IMR-90 (cell line): ENCODE measurements around the gene RPS16. TPM values are rescaled to one million over a fixed set of nuclear protein-coding genes. Genes with fewer than 3 reads are reported as not detected.

Source experiments
- ATAC-seq: fragments of 200-7000 bp; cut with Tn5 transposase; 2 replicates; pipeline ENCODE4 v1.9.1; 2020; ENCODE audit warnings: low read depth, mild to moderate bottlenecking, moderate library complexity
- BruUV-seq: library from RNA; stranded (reverse); fragments of 400-500 nt; replicated peaks from 2 replicates; lab custom pipeline; 2021; lab: Mats Ljungman, UMichigan
- CTCF ChIA-PET: fragments of 300-600 bp; formaldehyde crosslinking; extraction: SDS; loops from one replicate; lab custom pipeline; 2021; ENCODE audit warnings: antibody characterized with exemption; lab: Yijun Ruan, JAX
- POLR2A ChIA-PET: fragments of 300-600 bp; sonication (Branson Sonifier 250); formaldehyde crosslinking; loops from one replicate; lab custom pipeline; 2022; ENCODE audit warnings: antibody characterized with exemption; ENCODE audit not compliant: unreplicated experiment; lab: Charles Lee
- DNase-seq: peaks from one replicate; pipeline ENCODE4 v3.0.0; 2013
- H2AFZ ChIP-seq: replicated peaks from 2 replicates; pipeline ENCODE3; 2013; ENCODE audit warnings: low read length, mild to moderate bottlenecking; ENCODE audit not compliant: poor library complexity
- H2AK5ac ChIP-seq: 2 replicates; pipeline ENCODE4 v1.6.1; 2013; ENCODE audit warnings: low read depth, low read length, inconsistent platforms
- H2AK9ac ChIP-seq: replicated peaks from 2 replicates; pipeline ENCODE3; 2013; ENCODE audit warnings: mild to moderate bottlenecking, low read depth, low read length, moderate library complexity; ENCODE audit not compliant: poor library complexity
- H2BK120ac ChIP-seq: 2 replicates; pipeline ENCODE4 v1.6.1; 2013; ENCODE audit warnings: low read depth, low read length, inconsistent platforms
- H2BK15ac ChIP-seq: 3 replicates; pipeline ENCODE4 v1.6.1; 2013; ENCODE audit warnings: low read depth, low read length, inconsistent platforms
- H2BK20ac ChIP-seq: 2 replicates; pipeline ENCODE4 v1.6.1; 2013; ENCODE audit warnings: low read depth, mild to moderate bottlenecking, inconsistent platforms, low read length, moderate library complexity
- H2BK5ac ChIP-seq: 2 replicates; pipeline ENCODE4 v1.6.1; 2013; ENCODE audit warnings: mild to moderate bottlenecking, low read depth, low read length, inconsistent platforms; ENCODE audit not compliant: poor library complexity, severe bottlenecking
- H3K14ac ChIP-seq: replicated peaks from 2 replicates; pipeline ENCODE4 v1.6.1; 2013; ENCODE audit warnings: low read depth, low read length, inconsistent platforms
- H3K18ac ChIP-seq: 2 replicates; pipeline ENCODE4 v1.6.1; 2013; ENCODE audit warnings: low read depth, low read length, control low read depth
- H3K23ac ChIP-seq: 2 replicates; pipeline ENCODE4 v1.6.1; 2013; ENCODE audit warnings: low read depth, low read length, inconsistent platforms
- H3K27ac ChIP-seq: 2 replicates; pipeline ENCODE4 v1.5.1; 2013; ENCODE audit warnings: mild to moderate bottlenecking, control low read depth, low read length; ENCODE audit not compliant: insufficient read depth
- H3K27me3 ChIP-seq: 2 replicates; pipeline ENCODE4 v1.6.1; 2013; ENCODE audit warnings: low read length; ENCODE audit not compliant: control insufficient read depth, insufficient read depth
- H3K36me3 ChIP-seq: 2 replicates; pipeline ENCODE4 v1.6.1; 2013; ENCODE audit warnings: low read length, mixed read lengths; ENCODE audit not compliant: control insufficient read depth, insufficient read depth
- H3K4ac ChIP-seq: 2 replicates; pipeline ENCODE4 v1.6.1; 2013; ENCODE audit warnings: low read depth, low read length, inconsistent platforms
- H3K4me1 ChIP-seq: 2 replicates; pipeline ENCODE4 v1.6.1; 2013; ENCODE audit warnings: low read length, mixed read lengths; ENCODE audit not compliant: control insufficient read depth, insufficient read depth
- H3K4me2 ChIP-seq: 2 replicates; pipeline ENCODE4 v1.6.1; 2013; ENCODE audit warnings: low read depth, mild to moderate bottlenecking, control low read depth, low read length, moderate library complexity
- H3K4me3 ChIP-seq: 2 replicates; pipeline ENCODE4 v1.5.1; 2013; ENCODE audit warnings: low read depth, mild to moderate bottlenecking, control low read depth, low read length, moderate library complexity; ENCODE audit not compliant: insufficient read depth
- H3K56ac ChIP-seq: 2 replicates; pipeline ENCODE4 v1.6.1; 2013; ENCODE audit warnings: low read length, inconsistent platforms; ENCODE audit not compliant: insufficient read depth; ENCODE audit errors: extremely low read depth
- H3K79me1 ChIP-seq, 2 experiments: 2 replicates each; pipeline ENCODE4 v1.6.1; 2013; ENCODE audit warnings: low read length in 2 of 2, inconsistent platforms in 1 of 2, low read depth in 1 of 2
- H3K9ac ChIP-seq: 2 replicates; pipeline ENCODE4 v1.6.1; 2013; ENCODE audit warnings: low read depth, low read length, control low read depth
- H3K9me1 ChIP-seq: 2 replicates; pipeline ENCODE4 v1.6.1; 2013; ENCODE audit warnings: low read length, inconsistent platforms; ENCODE audit not compliant: insufficient read depth
- H3K9me3 ChIP-seq: 2 replicates; pipeline ENCODE4 v1.6.1; 2013; ENCODE audit warnings: low read length; ENCODE audit not compliant: control insufficient read depth, insufficient read depth
- H4K20me1 ChIP-seq: 2 replicates; pipeline ENCODE4 v1.6.1; 2013; ENCODE audit warnings: low read length, inconsistent platforms; ENCODE audit not compliant: insufficient read depth
- H4K5ac ChIP-seq: 2 replicates; pipeline ENCODE4 v1.6.1; 2013; ENCODE audit warnings: mild to moderate bottlenecking, low read depth, low read length, control low read depth
- H4K8ac ChIP-seq, 2 experiments: 2 replicates each; pipeline ENCODE4 v1.6.1; 2013; ENCODE audit warnings: low read depth in 2 of 2, low read length in 2 of 2, control low read depth in 1 of 2, inconsistent platforms in 1 of 2
- H4K91ac ChIP-seq: 2 replicates; pipeline ENCODE4 v1.6.1; 2013; ENCODE audit warnings: low read depth, low read length, inconsistent platforms; ENCODE audit not compliant: insufficient read depth
- BHLHE40 ChIP-seq: fragments of 150-350 bp; IDR thresholded peaks from 2 replicates; pipeline ENCODE4 v1.6.1; 2016; ENCODE audit warnings: mild to moderate bottlenecking, low read depth, low read length
- CEBPB ChIP-seq: IDR thresholded peaks from 2 replicates; pipeline ENCODE4 v1.6.1; 2012; ENCODE audit warnings: low read depth, low read length, improper control_type of control experiment
- CHD1 ChIP-seq: IDR thresholded peaks from 2 replicates; pipeline ENCODE4 v1.6.1; 2012; ENCODE audit warnings: low read depth, low read length, improper control_type of control experiment
- CTCF ChIP-seq: conservative IDR thresholded peaks from 2 replicates; pipeline ENCODE4 v1.5.1; 2012; ENCODE audit warnings: mild to moderate bottlenecking, low read depth, low read length, improper control_type of control experiment
- ELK1 ChIP-seq: fragments of 150-350 bp; IDR thresholded peaks from 2 replicates; pipeline ENCODE4 v1.6.1; 2016; ENCODE audit warnings: low read depth, mild to moderate bottlenecking, low read length, moderate library complexity, borderline replicate concordance
- FOS ChIP-seq: fragments of 150-350 bp; IDR thresholded peaks from 2 replicates; pipeline ENCODE4 v1.6.1; 2016; ENCODE audit warnings: low read depth, low read length
- MAFK ChIP-seq: IDR thresholded peaks from 2 replicates; pipeline ENCODE4 v1.6.1; 2012; ENCODE audit warnings: low read depth, low read length, improper control_type of control experiment
- MAZ ChIP-seq: IDR thresholded peaks from 2 replicates; pipeline ENCODE4 v1.6.1; 2012; ENCODE audit warnings: low read depth, mild to moderate bottlenecking, low read length, improper control_type of control experiment, moderate library complexity, borderline replicate concordance
- MXI1 ChIP-seq: IDR thresholded peaks from 2 replicates; pipeline ENCODE4 v1.6.1; 2012; ENCODE audit warnings: low read depth, mild to moderate bottlenecking, low read length, moderate library complexity, borderline replicate concordance
- NFE2L2 ChIP-seq: fragments of 150-350 bp; IDR thresholded peaks from 2 replicates; pipeline ENCODE4 v1.6.1; 2016; ENCODE audit warnings: low read depth, mild to moderate bottlenecking, low read length
- POLR2A ChIP-seq: IDR thresholded peaks from 2 replicates; pipeline ENCODE4 v1.6.1; 2012; ENCODE audit warnings: mild to moderate bottlenecking, low read depth, low read length
- RCOR1 ChIP-seq: IDR thresholded peaks from 2 replicates; pipeline ENCODE4 v1.6.1; 2012; ENCODE audit warnings: mild to moderate bottlenecking, low read length, improper control_type of control experiment; ENCODE audit not compliant: insufficient replicate concordance
- RFX5 ChIP-seq: IDR thresholded peaks from 2 replicates; pipeline ENCODE4 v1.8.0; 2012; ENCODE audit warnings: low read depth, mild to moderate bottlenecking, low read length, moderate library complexity
- USF2 ChIP-seq: fragments of 150-350 bp; IDR thresholded peaks from 2 replicates; pipeline ENCODE4 v1.6.1; 2017; ENCODE audit warnings: mild to moderate bottlenecking, antibody characterized with exemption, low read length, low read depth
- WGBS, 2 experiments: methylation state at CpG; one replicate each; pipeline versions ENCODE4 v1.1.5 to v1.1.7; 2013; ENCODE audit warnings: missing lambda C conversion rate in 2 of 2; ENCODE audit not compliant: insufficient read length in 1 of 2; ENCODE audit errors: extremely low coverage in 2 of 2; 5-methylcytosine and 5-hydroxymethylcytosine counted together
- dilution Hi-C: fragments of 300-500 bp; cut with HindIII; formaldehyde crosslinking; loops from one replicate; pipeline ENCODE4 v1.14.3; 2018; ENCODE audit warnings: low sequenced_read_pairs; ENCODE audit not compliant: unreplicated experiment
- in situ Hi-C: fragments of 300-500 bp; cut with MboI; formaldehyde crosslinking; loops from 3 replicates; pipeline ENCODE4 v1.14.3; 2019; ENCODE audit warnings: low sequenced_read_pairs, inconsistent platforms, mixed read lengths
- intact Hi-C: fragments of 100-400 bp; cut with micrococcal nuclease; formaldehyde crosslinking; loops from 2 replicates; pipeline ENCODE4 v1.10.0; 2022
- polyA plus RNA-seq, 3 experiments: library from polyadenylated mRNA; depleted of rRNA; stranded (reverse); fragments of >200 nt; gene quantifications; 2 replicates each; pipeline ENCODE4 v1.2.3, GENCODE V29; 2012; ENCODE audit warnings: low replicate concordance in 1 of 3
- total RNA-seq: library from RNA; depleted of rRNA; stranded (reverse); fragments of >200 nt; gene quantifications from 2 replicates; pipeline ENCODE4 v1.2.3, GENCODE V29; 2012

The RPS16 gene
- total and polyA plus RNA-seq, 2 of the 4 experiments (the other 2 are of a cell fraction): 320 to 3,500 TPM

GRCh38 chr19:39386557-39386956 lies 49.2 kb downstream of the RPS16 start:
- WGBS, 2 experiments: no CpG with 5 or more reads among the region's 7 CpGs
- dilution Hi-C loops: no loop called here

More at GRCh38 chr19:39386557-39386956, 49.2 kb downstream of the RPS16 start:
- H2BK15ac ChIP-seq: no peak overlapping the region
- no peak overlapping the region for H2BK20ac ChIP-seq
- no peak overlapping the region for H3K4ac ChIP-seq
- H3K36me3 ChIP-seq: peaks cover 63% of the 10 kb centered on the region
- in situ Hi-C loops (no loop called here), intact Hi-C loops (no loop called here)
- H2BK120ac ChIP-seq: no peak overlapping the region
- TF ChIP-seq CHD1 (no peak), FOS (no peak), MAZ (no peak), BHLHE40 (no peak), NFE2L2 (no peak), POLR2A (no peak), RCOR1 (no peak), CTCF (no peak), MXI1 (no peak), ELK1 (no peak), MAFK (no peak), USF2 (no peak), CEBPB (no peak), RFX5 (no peak)
- no peak overlapping the region for H2AK5ac ChIP-seq
- no peak overlapping the region for H3K27ac ChIP-seq
- no peak overlapping the region for H2AFZ ChIP-seq
- no peak overlapping the region for H4K91ac ChIP-seq
- no peak overlapping the region for H3K4me3 ChIP-seq
- no peak overlapping the region for H3K56ac ChIP-seq
- H3K18ac ChIP-seq: no peak overlapping the region
- peaks cover 7% of the 10 kb centered on the region for H3K4me1 ChIP-seq
- H3K23ac ChIP-seq: no peak overlapping the region
- H2BK5ac ChIP-seq: no peak overlapping the region
- H3K9me1 ChIP-seq: peaks cover 15% of the 10 kb centered on the region
- H4K8ac ChIP-seq: no peak overlapping the region
- CTCF ChIA-PET: no interaction called here
- no peak overlapping the region for H4K5ac ChIP-seq
- no peak overlapping the region for H3K9ac ChIP-seq
- H3K14ac ChIP-seq: no peak overlapping the region
- H3K79me1 ChIP-seq: peaks cover 16 to 52% of the 10 kb centered on the region in 2 experiments
- H4K20me1 ChIP-seq: peaks cover 4% of the 10 kb centered on the region
- H2AK9ac ChIP-seq: no peak overlapping the region
- BruUV-seq: no TSS peak
- DNase-seq (no peak), ATAC-seq (no peak)
- POLR2A ChIA-PET: no interaction called here
- H3K4me2 ChIP-seq: no peak overlapping the region
- H3K9me3 ChIP-seq: no peaks in the 10 kb centered on the region
- no peaks in the 10 kb centered on the region for H3K27me3 ChIP-seq
